Endothelial cell of umbilical vein (primary cell): ENCODE results near the gene ADD1. TPM values are rescaled to one million over a fixed set of nuclear protein-coding genes. Genes with fewer than 3 reads are reported as not detected.

Source experiments
- BruUV-seq: library from RNA; stranded (reverse); fragments of 400-500 nt; replicated peaks from 2 replicates; lab custom pipeline; 2021; lab: Mats Ljungman, UMichigan
- CTCF ChIA-PET: fragments of 300-600, 350-600 bp; sonication (Branson Sonifier 250); formaldehyde crosslinking; loops from one replicate; lab custom pipeline; 2021; ENCODE audit warnings: antibody characterized with exemption, inconsistent platforms; lab: Charles Lee
- POLR2A ChIA-PET: fragments of 300-600, 350-600 bp; sonication (Branson Sonifier 250); formaldehyde crosslinking; loops from one replicate; lab custom pipeline; 2021; ENCODE audit warnings: antibody characterized with exemption, inconsistent platforms; lab: Charles Lee
- DNase-seq: peaks from one replicate; pipeline ENCODE4 v3.0.0-alpha.2; 2011; ENCODE audit warnings: low read depth, low spot score
- FAIRE-seq: peaks from 2 replicates; lab custom pipeline; 2011; peaks lifted over from hg19 to GRCh38; lab: Jason Lieb, UNC
- H2AFZ ChIP-seq: 2 replicates; pipeline ENCODE4 v1.6.0; 2012; ENCODE audit warnings: low read depth, low read length, control low read depth, inconsistent platforms
- H3K27ac ChIP-seq: 2 replicates; pipeline ENCODE4 v1.5.1; 2011; ENCODE audit warnings: low read depth, mild to moderate bottlenecking, control low read depth, low read length, moderate library complexity; ENCODE audit not compliant: insufficient read depth
- H3K27me3 ChIP-seq, 2 experiments: 2 replicates each; pipeline versions ENCODE4 v1.6.0 to v1.6.1; 2011; ENCODE audit warnings: low read length in 2 of 2, mixed read lengths in 1 of 2; ENCODE audit not compliant: control insufficient read depth in 2 of 2, insufficient read depth in 2 of 2
- H3K36me3 ChIP-seq, 2 experiments: 2 replicates in 1 of 2; 3 replicates in 1 of 2; pipeline ENCODE4 v1.5.1; 2011; ENCODE audit warnings: low read length in 2 of 2, mild to moderate bottlenecking in 1 of 2, moderate library complexity in 1 of 2; ENCODE audit not compliant: control insufficient read depth in 2 of 2, insufficient read depth in 2 of 2; ENCODE audit errors: extremely low read depth in 1 of 2
- H3K4me1 ChIP-seq: 3 replicates; pipeline ENCODE4 v1.5.1; 2011; ENCODE audit warnings: mild to moderate bottlenecking, low read length; ENCODE audit not compliant: control insufficient read depth, insufficient read depth; ENCODE audit errors: extremely low read depth
- H3K4me2 ChIP-seq: 2 replicates; pipeline ENCODE4 v1.6.1; 2011; ENCODE audit warnings: low read length, control low read depth, mixed read lengths; ENCODE audit not compliant: insufficient read depth
- H3K4me3 ChIP-seq, 3 experiments: fragments of 200-600 bp in 1 of 3; sonication (generic), shearing (Covaris generic) in 1 of 3; replicated peaks in 1 of 3; 2 replicates each; pipeline ENCODE4 v1.5.1; 2011 to 2016; ENCODE audit warnings: control low read depth in 3 of 3, low read length in 3 of 3, mild to moderate bottlenecking in 2 of 3, inconsistent platforms in 1 of 3, low read depth in 1 of 3, moderate library complexity in 1 of 3; ENCODE audit not compliant: insufficient read depth in 1 of 3
- H3K79me2 ChIP-seq: 2 replicates; pipeline ENCODE4 v1.6.0; 2012; ENCODE audit warnings: low read length, inconsistent platforms; ENCODE audit not compliant: control insufficient read depth, insufficient read depth
- H3K9ac ChIP-seq: replicated peaks from 2 replicates; pipeline ENCODE3; 2011; ENCODE audit warnings: low read length, control low read depth; ENCODE audit not compliant: insufficient read depth; ENCODE audit errors: extremely low read depth
- H3K9me1 ChIP-seq: replicated peaks from 3 replicates; pipeline ENCODE4 v1.6.0; 2011; ENCODE audit warnings: mild to moderate bottlenecking, low read length; ENCODE audit not compliant: control insufficient read depth, insufficient read depth; ENCODE audit errors: extremely low read depth
- H3K9me3 ChIP-seq: replicated peaks from 2 replicates; pipeline ENCODE4 v1.5.1; 2012; ENCODE audit warnings: low read length, inconsistent platforms; ENCODE audit not compliant: control insufficient read depth, insufficient read depth
- H4K20me1 ChIP-seq: replicated peaks from 2 replicates; pipeline ENCODE3; 2011; ENCODE audit warnings: mild to moderate bottlenecking, low read length; ENCODE audit not compliant: control insufficient read depth, insufficient read depth; ENCODE audit errors: extremely low read depth
- FOS ChIP-seq: IDR thresholded peaks from 2 replicates; pipeline ENCODE4 v1.6.1; 2011; ENCODE audit warnings: mild to moderate bottlenecking, low read length, moderate library complexity, borderline replicate concordance; ENCODE audit not compliant: insufficient read depth
- GATA2 ChIP-seq: IDR thresholded peaks from 2 replicates; pipeline ENCODE4 v1.7.0; 2011; ENCODE audit warnings: low read depth, mild to moderate bottlenecking, moderate library complexity, mixed read lengths, low read length; ENCODE audit not compliant: insufficient read length, insufficient read depth
- POLR2A ChIP-seq: IDR thresholded peaks from 2 replicates; pipeline ENCODE4 v1.6.1; 2012; ENCODE audit warnings: low read depth, mild to moderate bottlenecking, control low read depth, low read length
- dilution Hi-C: fragments of 300-500 bp; cut with MboI; formaldehyde crosslinking; loops from one replicate; pipeline ENCODE4 v1.15.0; 2019; ENCODE audit warnings: low sequenced_read_pairs; ENCODE audit not compliant: extremely low pct_ligation_motif_present
- intact Hi-C: fragments of 100-400 bp; cut with micrococcal nuclease; formaldehyde crosslinking; loops from one replicate; pipeline ENCODE4 v1.10.0; 2022
- polyA plus RNA-seq, 4 experiments: library from polyadenylated mRNA; depleted of rRNA in 3 of 4; stranded (reverse) in 3 of 4; unstranded in 1 of 4; fragments of >200 nt; gene quantifications; 2 replicates each; pipeline versions ENCODE4 v1.2.1 to v1.2.3, GENCODE V29; 2011 to 2012; ENCODE audit warnings: missing spikeins in 1 of 4
- total RNA-seq: library from RNA; stranded (reverse); gene quantifications from 2 replicates; pipeline ENCODE4 v1.2.3, GENCODE V29; 2021
- TF ChIP-seq, protein P1 (sequence below): IDR thresholded peaks from 2 replicates; pipeline ENCODE4 v1.6.1; 2011; ENCODE audit not compliant: insufficient read depth, insufficient read length
- TF ChIP-seq, protein P2 (sequence below), 2 donors: IDR thresholded peaks; 1 replicate in 1 of 2; 2 replicates in 1 of 2; pipeline ENCODE4 v1.5.1; 2011; ENCODE audit warnings: low read length in 2 of 2, mild to moderate bottlenecking in 2 of 2, moderate library complexity in 2 of 2, control low read depth in 1 of 2, inconsistent platforms in 1 of 2, low read depth in 1 of 2; ENCODE audit not compliant: insufficient read depth in 1 of 2; ENCODE audit errors: extremely low read depth in 1 of 2

Gene ADD1
- total and polyA plus RNA-seq, 2 donors (not counting 3 experiments of a cell fraction or from before 2014, with no cell fraction given): 219 to 305 TPM

DNA sequence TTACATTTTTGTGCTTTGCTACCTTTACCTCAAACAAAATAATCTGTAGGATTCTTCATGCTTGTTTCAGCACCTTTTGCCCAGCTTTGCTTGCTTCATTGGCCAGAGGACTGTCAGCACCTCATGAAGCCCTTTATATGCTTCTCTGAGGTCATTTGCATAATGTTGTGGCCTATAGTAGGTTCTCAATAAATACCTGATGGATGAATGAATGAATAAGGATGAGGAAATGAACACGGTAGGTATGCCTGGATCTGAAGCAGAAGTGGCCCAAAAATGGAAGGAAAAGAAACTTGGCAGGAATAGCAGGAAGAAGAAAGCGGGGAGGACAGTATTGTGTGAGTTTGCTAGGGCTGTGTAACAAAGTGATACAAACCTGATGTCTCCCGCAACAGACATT, 127.6 kb downstream of the ADD1 start:
- no peaks in the 10 kb centered on the region for H3K79me2 ChIP-seq
- no peaks in the 10 kb centered on the region for H4K20me1 ChIP-seq
- H3K36me3 ChIP-seq: no peaks in the 10 kb centered on the region
- no peak overlapping the region for H3K27ac ChIP-seq
- BruUV-seq: no TSS peak
- no peaks in the 10 kb centered on the region for H3K27me3 ChIP-seq
- intact Hi-C loops (no loop called here), dilution Hi-C loops (no loop called here)
- CTCF ChIA-PET: interaction anchor here (1.3 kb wide), 1 partner anchor 10 kb away, joined by 3 read pairs; no protein-coding TSS in a partner anchor
- no peak overlapping the region for H3K4me2 ChIP-seq
- peaks cover 7% of the 10 kb centered on the region for H3K4me1 ChIP-seq
- H3K9me1 ChIP-seq: no peaks in the 10 kb centered on the region
- H2AFZ ChIP-seq: no peak overlapping the region
- TF ChIP-seq, protein P1, sequence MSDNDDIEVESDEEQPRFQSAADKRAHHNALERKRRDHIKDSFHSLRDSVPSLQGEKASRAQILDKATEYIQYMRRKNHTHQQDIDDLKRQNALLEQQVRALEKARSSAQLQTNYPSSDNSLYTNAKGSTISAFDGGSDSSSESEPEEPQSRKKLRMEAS: no peak
- no peak overlapping the region for H3K9ac ChIP-seq
- H3K4me3 ChIP-seq: no peak overlapping the region
- no peak for DNase-seq
- FAIRE-seq: no peak
- no peaks in the 10 kb centered on the region for H3K9me3 ChIP-seq
- POLR2A ChIA-PET: no interaction called here

DNA sequence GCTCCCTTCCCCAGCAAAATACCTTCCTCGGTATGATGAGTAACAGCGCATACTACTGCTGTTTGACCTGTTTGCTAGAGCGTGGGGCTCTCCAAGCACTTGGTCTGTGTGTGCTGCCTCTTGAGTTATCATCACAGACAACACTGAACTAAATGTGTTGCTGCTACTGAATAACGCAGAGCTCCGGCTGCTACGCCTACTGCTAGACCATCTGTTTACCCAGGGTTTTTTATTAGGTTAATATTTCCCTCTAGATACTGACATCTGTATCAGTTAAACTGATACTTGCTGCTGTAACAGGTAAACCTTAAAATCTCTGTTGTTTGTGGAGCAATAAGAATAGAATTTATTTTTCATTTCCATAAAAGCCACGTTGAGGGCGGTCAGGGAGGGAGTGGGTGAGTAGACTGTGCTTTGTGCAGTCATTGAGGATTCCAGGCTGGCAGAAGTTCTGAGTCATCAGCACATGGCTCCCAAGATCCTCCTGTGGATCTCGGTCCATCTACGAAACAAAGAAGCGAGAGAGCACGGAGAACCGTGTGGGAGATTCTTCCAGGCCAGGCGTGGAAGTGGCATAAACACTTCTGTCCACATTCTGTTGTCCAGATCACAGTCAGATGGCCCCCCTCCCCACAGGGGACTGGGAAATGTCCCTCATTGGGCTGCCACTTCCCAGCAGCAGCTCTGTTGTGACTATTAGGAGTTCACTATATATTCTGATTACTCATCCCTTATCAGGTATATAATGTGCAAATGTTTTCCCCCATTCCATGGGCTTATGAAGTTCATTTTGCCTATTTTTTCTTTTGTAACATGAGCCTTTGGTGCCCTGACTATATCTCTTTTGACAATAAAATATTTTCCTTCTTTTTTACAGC, 133.8 kb downstream of the ADD1 start:
- ChIA-PET POLR2A (no interaction called here), CTCF (interaction anchor here (0.8 to 5.4 kb wide), 13 partner anchors 12 to 965 kb away, joined by 3 to 35 read pairs (median 4); partner anchors contain the start of genes GRK4 and NOP14)
- Histone ChIP-seq H3K9me3 (no peaks in the 10 kb centered on the region), H3K9ac (no peak overlapping the region), H3K4me2 (no peak overlapping the region), H3K27me3 (peaks cover 0 to 3% of the 10 kb centered on the region in 2 experiments), H3K9me1 (no peaks in the 10 kb centered on the region), H3K79me2 (no peaks in the 10 kb centered on the region), H3K4me3 (no peak overlapping the region), H3K36me3 (no peaks in the 10 kb centered on the region), H3K27ac (no peak overlapping the region), H4K20me1 (no peaks in the 10 kb centered on the region), H2AFZ (no peak overlapping the region), H3K4me1 (no peaks in the 10 kb centered on the region)
- FAIRE-seq: peak; percentile 26
- intact Hi-C loops: loop anchor here (2.0 kb wide), 1 partner anchor 59 kb away; no protein-coding TSS in a partner anchor
- DNase-seq: no peak
- TF ChIP-seq GATA2: no peak
- TF ChIP-seq FOS: peak; percentile 21
- TF ChIP-seq POLR2A: no peak
- TF ChIP-seq, protein P2, sequence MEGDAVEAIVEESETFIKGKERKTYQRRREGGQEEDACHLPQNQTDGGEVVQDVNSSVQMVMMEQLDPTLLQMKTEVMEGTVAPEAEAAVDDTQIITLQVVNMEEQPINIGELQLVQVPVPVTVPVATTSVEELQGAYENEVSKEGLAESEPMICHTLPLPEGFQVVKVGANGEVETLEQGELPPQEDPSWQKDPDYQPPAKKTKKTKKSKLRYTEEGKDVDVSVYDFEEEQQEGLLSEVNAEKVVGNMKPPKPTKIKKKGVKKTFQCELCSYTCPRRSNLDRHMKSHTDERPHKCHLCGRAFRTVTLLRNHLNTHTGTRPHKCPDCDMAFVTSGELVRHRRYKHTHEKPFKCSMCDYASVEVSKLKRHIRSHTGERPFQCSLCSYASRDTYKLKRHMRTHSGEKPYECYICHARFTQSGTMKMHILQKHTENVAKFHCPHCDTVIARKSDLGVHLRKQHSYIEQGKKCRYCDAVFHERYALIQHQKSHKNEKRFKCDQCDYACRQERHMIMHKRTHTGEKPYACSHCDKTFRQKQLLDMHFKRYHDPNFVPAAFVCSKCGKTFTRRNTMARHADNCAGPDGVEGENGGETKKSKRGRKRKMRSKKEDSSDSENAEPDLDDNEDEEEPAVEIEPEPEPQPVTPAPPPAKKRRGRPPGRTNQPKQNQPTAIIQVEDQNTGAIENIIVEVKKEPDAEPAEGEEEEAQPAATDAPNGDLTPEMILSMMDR (IDR thresholded peaks at IDR 0.05; ENCODE audit: extremely low read depth in 1 of 2, insufficient read depth in 1 of 2, low read depth in 1 of 2, low read length in 2 of 2): no peak
- no TSS peak for BruUV-seq
- dilution Hi-C loops: no loop called here
